Measurements from ENCODE around the gene LDHAL6B.

LDHAL6B gene

DNA sequence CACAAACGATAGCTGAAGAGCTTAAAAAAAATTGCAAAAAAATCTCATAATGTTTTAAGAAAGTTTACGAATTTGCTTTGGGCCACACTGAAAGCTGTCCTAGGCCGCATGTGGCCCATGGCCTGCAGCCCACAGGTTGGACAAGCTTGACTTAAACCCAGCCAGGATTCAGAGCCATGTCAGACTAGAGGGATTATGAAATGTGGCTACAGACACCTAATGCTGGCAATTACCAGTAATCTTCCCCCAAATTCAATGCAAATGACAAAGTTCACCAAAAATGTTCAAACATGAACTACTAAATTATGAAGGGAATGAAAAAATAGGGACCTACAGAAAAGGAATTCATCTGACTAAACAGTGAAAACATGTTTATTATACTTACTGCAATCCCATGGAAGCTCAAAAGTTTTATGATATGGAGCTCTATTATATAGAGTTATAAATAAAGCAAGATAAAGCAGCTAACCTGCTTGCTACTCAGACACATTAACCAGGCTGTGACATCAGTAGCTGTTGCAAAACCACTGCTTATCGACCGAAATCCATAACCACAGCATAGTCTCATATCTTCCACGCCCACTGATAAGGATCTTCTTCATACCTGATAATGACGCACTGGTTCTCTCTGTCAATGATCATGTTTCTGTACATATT lies 49.2 kb downstream of the LDHAL6B start:
- no peak for DNase-seq

DNA sequence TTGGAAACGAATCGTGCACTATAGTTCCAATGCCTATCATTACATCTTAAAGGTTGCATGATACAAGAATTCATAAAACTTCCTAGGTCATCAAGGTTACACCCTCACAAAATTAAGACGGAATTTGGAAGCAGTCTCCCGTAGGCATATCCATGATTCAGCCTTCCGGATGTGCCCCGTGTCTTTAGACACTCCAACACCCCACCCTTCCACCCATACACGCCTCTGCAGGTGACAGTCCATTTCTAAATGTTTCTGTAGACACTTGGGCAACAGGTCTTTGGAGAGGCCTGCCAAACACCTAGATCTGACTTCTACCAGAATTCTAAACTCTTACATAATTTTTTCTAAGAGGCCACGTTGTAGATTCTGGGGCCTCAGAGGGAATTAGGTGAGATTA lies 49.8 kb downstream of the LDHAL6B start:
- DNase-seq = no peak

DNA sequence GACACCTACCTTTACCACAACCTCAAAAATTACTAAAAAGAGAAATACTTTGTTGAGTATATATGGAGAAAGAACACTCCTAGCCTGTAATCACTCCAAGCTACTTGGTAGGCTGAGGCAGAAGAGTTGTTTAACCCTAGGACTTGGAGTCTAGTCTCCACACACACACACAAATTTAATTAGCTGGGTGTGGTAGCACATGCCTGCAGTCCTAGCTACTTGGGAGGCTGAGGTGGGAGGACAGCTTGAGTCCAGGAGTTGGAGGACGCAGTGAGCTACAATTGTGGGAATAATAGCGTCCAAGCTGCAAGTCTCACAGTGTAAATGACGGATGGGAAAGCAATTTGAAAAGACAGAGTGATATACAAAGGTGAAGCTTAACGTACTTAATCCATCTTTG lies 50.5 kb downstream of the LDHAL6B start:
- DNase-seq = no peak

Measured in eye (tissue), 1 donor.